ENCODE data around the gene PTHLH.

DNA sequence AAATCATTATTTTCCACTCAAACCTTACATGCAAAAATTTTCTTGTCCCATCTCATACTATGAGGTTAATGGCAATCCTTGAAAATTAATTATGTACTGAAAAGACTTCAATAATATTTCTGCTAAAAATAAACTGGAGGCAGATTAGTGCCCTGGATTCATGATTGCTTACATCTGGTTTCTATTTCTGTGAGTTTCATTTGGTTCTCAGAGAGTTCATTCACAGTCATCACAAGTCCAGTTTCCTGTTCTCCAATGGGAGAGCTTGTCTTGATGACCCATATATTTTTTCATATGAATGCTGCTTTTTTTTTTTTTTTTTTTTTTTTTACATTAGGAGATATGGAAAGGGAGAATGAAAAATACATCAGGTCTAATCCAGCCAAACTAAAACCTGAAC lies 6.6 kb upstream of the PTHLH start:
- TF ChIP-seq, protein P1, sequence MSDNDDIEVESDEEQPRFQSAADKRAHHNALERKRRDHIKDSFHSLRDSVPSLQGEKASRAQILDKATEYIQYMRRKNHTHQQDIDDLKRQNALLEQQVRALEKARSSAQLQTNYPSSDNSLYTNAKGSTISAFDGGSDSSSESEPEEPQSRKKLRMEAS (IDR thresholded peaks at IDR 0.05; ENCODE audit: low read depth), result no peak
- TF ChIP-seq GABPA (IDR thresholded peaks at IDR 0.05; ENCODE audit: low read depth), result no peak
- TF ChIP-seq EZH2phosphoT487 (IDR thresholded peaks at IDR 0.05; ENCODE audit: borderline replicate concordance, low read depth), result no peak
- no peak for TF ChIP-seq POLR2AphosphoS5 (IDR thresholded peaks at IDR 0.05; ENCODE audit: low read depth, low read length)

Data from SK-N-SH (cell line).